Skin of body (tissue), 2 donors: Measurements from ENCODE around the gene ANGPTL4. TPM values are rescaled to one million over a fixed set of nuclear protein-coding genes. Genes with fewer than 3 reads are reported as not detected.
"Not testable (repeated sequence)": the region's sequence is repeated elsewhere in the genome, so short reads cannot be mapped to it uniquely, and the experiment has no call there.

ENCODE experiments used
- DNase-seq: peaks from one replicate; lab custom pipeline; 2025; lab: John Stamatoyannopoulos, UW
- total RNA-seq: library from RNA; depleted of rRNA; stranded (reverse); fragments of >200 nt; gene quantifications from one replicate; pipeline ENCODE4 v1.2.3, GENCODE V29; 2014

ANGPTL4 gene
- total RNA-seq, 1 donor from 2014 or later: 5.8 TPM

- no peak for DNase-seq
Observed at GRCh38 chr19:8334458-8335342, 29.3 kb upstream of the ANGPTL4 start.

GRCh38 chr19:8335343-8336071 is 28.4 kb upstream of the ANGPTL4 start:
- DNase-seq: no peak

GRCh38 chr19:8336072-8336569 is 27.8 kb upstream of the ANGPTL4 start:
- no peak for DNase-seq

GRCh38 chr19:8336660-8337059 is 27.3 kb upstream of the ANGPTL4 start:
- no peak for DNase-seq

- DNase-seq: no peak
Observed at GRCh38 chr19:8337728-8338127, 26.2 kb upstream of the ANGPTL4 start.

GRCh38 chr19:8338835-8339234 is 25.1 kb upstream of the ANGPTL4 start:
- DNase-seq: no peak

- no peak for DNase-seq
Observed at GRCh38 chr19:8340341-8341096, 23.4 kb upstream of the ANGPTL4 start.

- DNase-seq: not testable (repeated sequence)
Observed at GRCh38 chr19:8341504-8341903, 22.5 kb upstream of the ANGPTL4 start.

- no peak for DNase-seq
Observed at GRCh38 chr19:8342316-8342683, 21.7 kb upstream of the ANGPTL4 start.

- DNase-seq: peak; percentile 69
Observed at GRCh38 chr19:8342684-8343482, 21.1 kb upstream of the ANGPTL4 start, which contains the start of gene KANK3. Gene KANK3 (minus strand): TSS chr19:8343262. CDS start chr19:8337828, 5,434 bp downstream.

- no peak for DNase-seq
Observed at GRCh38 chr19:8343483-8343844, 20.5 kb upstream of the ANGPTL4 start.

- not testable (repeated sequence) for DNase-seq
Observed at GRCh38 chr19:8349629-8350372, 14.2 kb upstream of the ANGPTL4 start.

GRCh38 chr19:8352134-8352827 is 11.7 kb upstream of the ANGPTL4 start:
- DNase-seq: no peak

- not testable (repeated sequence) for DNase-seq
Observed at GRCh38 chr19:8352845-8353244, 11.1 kb upstream of the ANGPTL4 start.

GRCh38 chr19:8355631-8356402 is 8.1 kb upstream of the ANGPTL4 start:
- no peak for DNase-seq

GRCh38 chr19:8357007-8357521 is 6.9 kb upstream of the ANGPTL4 start:
- DNase-seq: no peak

GRCh38 chr19:8358948-8359347 is 5.0 kb upstream of the ANGPTL4 start:
- DNase-seq: no peak

- no peak for DNase-seq
Observed at GRCh38 chr19:8360196-8360595, 3.8 kb upstream of the ANGPTL4 start.
